PFSK-1 (cell line): ENCODE results near the gene RD3L.

Experiments used
- FOXP2 ChIP-seq: optimal IDR thresholded peaks from 2 replicates; pipeline ENCODE3; 2011; ENCODE audit warnings: borderline replicate concordance, control low read depth, inconsistent platforms; ENCODE audit not compliant: insufficient read depth; ENCODE audit errors: extremely low read length, extremely low read depth
- POLR2AphosphoS5 ChIP-seq: IDR thresholded peaks from 2 replicates; pipeline ENCODE4 v1.6.1; 2012; ENCODE audit warnings: low read depth, mild to moderate bottlenecking, control low read depth, low read length, moderate library complexity
- SIN3A ChIP-seq: IDR thresholded peaks from 2 replicates; pipeline ENCODE4 v1.6.1; 2012; ENCODE audit warnings: mild to moderate bottlenecking, low read length, moderate library complexity, borderline replicate concordance; ENCODE audit not compliant: insufficient read depth
- TAF1 ChIP-seq: IDR thresholded peaks from 2 replicates; pipeline ENCODE4 v1.6.1; 2012; ENCODE audit warnings: low read length, control low read depth, borderline replicate concordance; ENCODE audit not compliant: insufficient read depth
- TF ChIP-seq, protein P1 (sequence below), 2 experiments: IDR thresholded peaks; 2 replicates each; pipeline versions ENCODE4 v1.6.1 to v1.8.0; 2011 to 2012; ENCODE audit warnings: low read depth in 2 of 2, low read length in 2 of 2, control low read depth in 1 of 2, inconsistent platforms in 1 of 2, mild to moderate bottlenecking in 1 of 2, moderate library complexity in 1 of 2; ENCODE audit not compliant: insufficient read depth in 1 of 2

Gene RD3L

DNA sequence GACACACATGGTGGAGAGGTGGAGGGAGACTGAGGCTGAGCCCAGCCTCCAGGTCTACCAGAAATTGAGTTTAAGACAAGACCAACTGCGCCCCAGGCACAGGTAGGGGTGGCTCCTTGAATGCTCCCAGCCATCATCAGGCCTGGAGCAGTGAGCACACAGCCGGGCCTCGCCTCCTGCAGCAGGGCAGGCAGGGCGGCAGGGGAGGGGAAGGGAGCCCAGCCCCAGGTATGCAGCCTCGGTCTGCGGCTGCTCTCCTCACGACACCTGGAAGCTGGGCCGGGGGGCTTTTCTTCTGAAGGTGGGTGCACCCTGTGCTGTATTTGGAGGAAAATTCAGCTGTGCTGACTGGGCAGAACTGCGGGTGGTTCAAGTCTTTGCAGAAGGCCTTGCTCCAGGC is 43.6 kb downstream of the RD3L start:
- TF ChIP-seq, protein P1, sequence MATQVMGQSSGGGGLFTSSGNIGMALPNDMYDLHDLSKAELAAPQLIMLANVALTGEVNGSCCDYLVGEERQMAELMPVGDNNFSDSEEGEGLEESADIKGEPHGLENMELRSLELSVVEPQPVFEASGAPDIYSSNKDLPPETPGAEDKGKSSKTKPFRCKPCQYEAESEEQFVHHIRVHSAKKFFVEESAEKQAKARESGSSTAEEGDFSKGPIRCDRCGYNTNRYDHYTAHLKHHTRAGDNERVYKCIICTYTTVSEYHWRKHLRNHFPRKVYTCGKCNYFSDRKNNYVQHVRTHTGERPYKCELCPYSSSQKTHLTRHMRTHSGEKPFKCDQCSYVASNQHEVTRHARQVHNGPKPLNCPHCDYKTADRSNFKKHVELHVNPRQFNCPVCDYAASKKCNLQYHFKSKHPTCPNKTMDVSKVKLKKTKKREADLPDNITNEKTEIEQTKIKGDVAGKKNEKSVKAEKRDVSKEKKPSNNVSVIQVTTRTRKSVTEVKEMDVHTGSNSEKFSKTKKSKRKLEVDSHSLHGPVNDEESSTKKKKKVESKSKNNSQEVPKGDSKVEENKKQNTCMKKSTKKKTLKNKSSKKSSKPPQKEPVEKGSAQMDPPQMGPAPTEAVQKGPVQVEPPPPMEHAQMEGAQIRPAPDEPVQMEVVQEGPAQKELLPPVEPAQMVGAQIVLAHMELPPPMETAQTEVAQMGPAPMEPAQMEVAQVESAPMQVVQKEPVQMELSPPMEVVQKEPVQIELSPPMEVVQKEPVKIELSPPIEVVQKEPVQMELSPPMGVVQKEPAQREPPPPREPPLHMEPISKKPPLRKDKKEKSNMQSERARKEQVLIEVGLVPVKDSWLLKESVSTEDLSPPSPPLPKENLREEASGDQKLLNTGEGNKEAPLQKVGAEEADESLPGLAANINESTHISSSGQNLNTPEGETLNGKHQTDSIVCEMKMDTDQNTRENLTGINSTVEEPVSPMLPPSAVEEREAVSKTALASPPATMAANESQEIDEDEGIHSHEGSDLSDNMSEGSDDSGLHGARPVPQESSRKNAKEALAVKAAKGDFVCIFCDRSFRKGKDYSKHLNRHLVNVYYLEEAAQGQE (IDR thresholded peaks at IDR 0.05; ENCODE audit: insufficient read depth in 1 of 2, low read depth in 2 of 2, low read length in 2 of 2): no peak
- no peak for TF ChIP-seq POLR2AphosphoS5
- TF ChIP-seq SIN3A: no peak
- no peak for TF ChIP-seq TAF1
- TF ChIP-seq FOXP2: no peak

DNA sequence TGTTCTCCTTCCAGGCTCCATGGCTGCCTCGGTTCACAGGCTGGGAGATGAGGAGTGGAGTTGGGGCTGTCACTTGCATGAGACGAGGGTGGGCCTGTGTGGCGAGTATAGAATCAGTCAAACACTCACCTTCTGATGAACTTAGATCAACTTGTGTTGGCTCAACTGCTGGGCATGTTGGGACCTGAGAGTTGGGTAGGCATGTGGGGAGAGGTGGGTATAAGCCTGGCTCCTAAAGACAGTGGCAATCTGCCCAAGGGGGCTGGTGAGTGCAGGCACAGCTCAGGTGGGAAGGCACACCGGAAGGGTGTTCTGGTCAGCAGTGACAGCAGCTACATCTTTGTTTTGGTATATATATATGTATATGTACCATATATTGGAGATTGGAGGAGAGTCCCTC is 44.1 kb downstream of the RD3L start:
- TF ChIP-seq TAF1 (no peak), SIN3A (no peak), FOXP2 (no peak), POLR2AphosphoS5 (no peak)
- TF ChIP-seq, protein P1 (IDR thresholded peaks at IDR 0.05; ENCODE audit: insufficient read depth in 1 of 2, low read depth in 2 of 2, low read length in 2 of 2): no peak

DNA sequence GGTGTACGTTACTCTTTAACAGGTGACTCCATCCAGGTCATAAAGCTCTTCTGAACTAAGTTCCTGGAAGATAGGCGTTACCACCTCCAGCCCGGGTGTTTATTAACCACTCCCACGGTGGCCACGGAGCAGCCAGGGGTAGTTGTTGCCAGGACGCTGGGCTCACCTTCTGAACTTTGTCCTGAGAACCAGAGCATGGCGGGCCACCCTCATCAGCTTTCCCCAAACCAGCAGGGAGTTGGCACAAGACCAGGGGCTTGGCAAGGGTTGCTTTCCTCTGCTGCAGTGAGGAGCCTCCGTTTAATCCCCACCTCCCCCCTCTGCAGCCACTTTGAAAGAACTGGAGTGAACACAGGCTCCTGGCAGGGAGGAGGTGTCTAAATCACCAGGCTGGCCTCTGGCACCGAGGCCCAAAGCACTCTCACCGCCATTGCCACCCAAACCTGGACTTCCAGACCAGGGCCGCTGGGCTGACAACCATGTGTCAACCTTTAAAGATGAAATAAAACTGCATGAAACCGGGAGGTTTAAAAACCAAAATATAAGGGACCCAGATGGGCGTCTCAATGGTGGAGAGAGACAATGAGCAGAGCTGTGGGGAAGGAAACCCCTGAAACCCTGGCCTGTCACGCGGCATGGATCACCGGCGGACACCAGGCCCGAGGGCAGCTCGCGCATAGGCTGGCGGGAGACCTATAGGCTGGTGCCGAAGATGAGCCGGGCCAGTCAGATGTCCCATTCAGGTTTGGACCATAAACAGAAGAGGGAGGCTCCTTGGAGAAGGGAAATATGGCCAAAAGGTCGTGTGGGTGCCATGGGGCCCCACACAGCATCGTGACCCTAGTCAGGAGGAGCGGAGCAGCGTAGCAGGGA is 45.0 kb downstream of the RD3L start:
- TF ChIP-seq SIN3A (no peak), POLR2AphosphoS5 (no peak), TAF1 (no peak), FOXP2 (no peak)
- TF ChIP-seq, protein P1 (IDR thresholded peaks at IDR 0.05; ENCODE audit: insufficient read depth in 1 of 2, low read depth in 2 of 2, low read length in 2 of 2): no peak

DNA sequence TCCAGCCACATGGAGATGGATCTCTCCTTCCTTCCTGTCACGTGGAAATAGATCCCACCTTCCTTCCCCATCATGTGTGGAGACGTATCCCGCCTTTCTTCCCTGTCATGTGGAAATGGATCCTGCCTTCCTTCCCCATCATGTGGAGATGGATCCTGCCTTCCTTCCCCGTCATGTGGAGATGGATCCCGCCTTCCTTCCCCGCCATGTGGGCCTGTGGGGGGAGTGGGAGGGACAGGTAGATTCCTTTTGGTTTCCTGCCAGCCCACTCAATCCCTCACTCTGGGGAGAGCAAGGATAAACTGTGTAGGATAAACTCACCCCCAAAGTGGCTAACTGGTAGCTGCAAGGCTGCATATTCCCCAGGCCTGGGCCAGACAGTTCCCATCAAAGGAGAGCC is 45.8 kb downstream of the RD3L start:
- TF ChIP-seq POLR2AphosphoS5 (no peak), FOXP2 (no peak), TAF1 (no peak), SIN3A (no peak)
- TF ChIP-seq, protein P1 (IDR thresholded peaks at IDR 0.05; ENCODE audit: insufficient read depth in 1 of 2, low read depth in 2 of 2, low read length in 2 of 2): no peak
